ENCODE measurements around the gene EBF3. TPM values are rescaled to one million over a fixed set of nuclear protein-coding genes. Genes with fewer than 3 reads are reported as not detected.

Gene EBF3
- total RNA-seq, 4 donors from 2014 or later = 0.42 to 2.9 (median 1.3) TPM

GRCh38 chr10:129877773-129878371 lies 86.2 kb downstream of the EBF3 start:
- no peaks in the 10 kb centered on the region for H3K36me3 ChIP-seq
- intact Hi-C loops (cut with DNase I) = no loop called here
- no peak overlapping the region for H3K4me3 ChIP-seq
- TF ChIP-seq CTCF (IDR thresholded peaks at IDR 0.05) (peak in 3 of 6 experiments; percentile 27 to 39 (median 34)), POLR2A (IDR thresholded peaks at IDR 0.05) (no peak)
- no peak overlapping the region for H3K27ac ChIP-seq
- H3K9me3 ChIP-seq = no peaks in the 10 kb centered on the region
- no peaks in the 10 kb centered on the region for H3K4me1 ChIP-seq
- 69 to 77% methylated on average over 9 of the region's 9 CpGs for WGBS, 2 donors
- peaks cover 0 to 3% (median 0%) of the 10 kb centered on the region in 4 donors for H3K27me3 ChIP-seq
- no peak for DNase-seq

GRCh38 chr10:129876838-129877237 lies 87.2 kb downstream of the EBF3 start:
- no peaks in the 10 kb centered on the region for H3K4me1 ChIP-seq
- TF ChIP-seq CTCF (IDR thresholded peaks at IDR 0.05) = no peak
- no peak for TF ChIP-seq POLR2A (IDR thresholded peaks at IDR 0.05)
- no peak overlapping the region for H3K27ac ChIP-seq
- WGBS, 2 donors = 74 to 77% methylated on average over 2 to 4 of the region's 5 CpGs
- H3K36me3 ChIP-seq = no peaks in the 10 kb centered on the region
- DNase-seq = no peak
- H3K9me3 ChIP-seq = no peaks in the 10 kb centered on the region
- H3K4me3 ChIP-seq = no peak overlapping the region
- peaks cover 0 to 3% (median 0%) of the 10 kb centered on the region in 4 donors for H3K27me3 ChIP-seq
- intact Hi-C loops (cut with DNase I) = no loop called here

- 75 to 78% methylated on average over 11 of the region's 11 CpGs for WGBS, 2 donors
- intact Hi-C loops (cut with DNase I) = no loop called here
- TF ChIP-seq POLR2A (IDR thresholded peaks at IDR 0.05) = no peak
- no peak for TF ChIP-seq CTCF (IDR thresholded peaks at IDR 0.05)
These were observed 87.9 kb downstream of the EBF3 start for GRCh38 chr10:129875993-129876726.

GRCh38 chr10:129873351-129873750 lies 90.7 kb downstream of the EBF3 start:
- H3K27me3 ChIP-seq = no peaks in the 10 kb centered on the region
- no peaks in the 10 kb centered on the region for H3K36me3 ChIP-seq
- no peak for DNase-seq
- WGBS, 2 donors = 89 to 98% methylated on average over 15 to 16 of the region's 16 CpGs
- H3K4me3 ChIP-seq = no peak overlapping the region
- intact Hi-C loops (cut with DNase I) = no loop called here
- no peaks in the 10 kb centered on the region for H3K9me3 ChIP-seq
- TF ChIP-seq POLR2A (IDR thresholded peaks at IDR 0.05) (no peak), CTCF (IDR thresholded peaks at IDR 0.05) (no peak)
- no peaks in the 10 kb centered on the region for H3K4me1 ChIP-seq
- no peak overlapping the region for H3K27ac ChIP-seq

More at GRCh38 chr10:129875993-129876726, 87.9 kb downstream of the EBF3 start:
- Histone ChIP-seq H3K4me3 (no peak overlapping the region), H3K27ac (no peak overlapping the region), H3K4me1 (no peaks in the 10 kb centered on the region), H3K27me3 (no peaks in the 10 kb centered on the region), H3K9me3 (no peaks in the 10 kb centered on the region), H3K36me3 (no peaks in the 10 kb centered on the region)
- no peak for DNase-seq

GRCh38 chr10:129871966-129872365 lies 92.1 kb downstream of the EBF3 start:
- 90% methylated on average over 8 of the region's 8 CpGs for WGBS, 2 donors

More at GRCh38 chr10:129871966-129872365, 92.1 kb downstream of the EBF3 start:
- TF ChIP-seq CTCF (IDR thresholded peaks at IDR 0.05) (no peak), POLR2A (IDR thresholded peaks at IDR 0.05) (no peak)
- Histone ChIP-seq H3K27me3 (no peaks in the 10 kb centered on the region), H3K36me3 (no peaks in the 10 kb centered on the region), H3K27ac (no peak overlapping the region), H3K4me1 (no peaks in the 10 kb centered on the region), H3K4me3 (no peak overlapping the region), H3K9me3 (no peaks in the 10 kb centered on the region)
- intact Hi-C loops (cut with DNase I) = no loop called here
- no peak for DNase-seq
